Karpas-422 (cell line): ENCODE results near the gene RFNG. TPM values are rescaled to one million over a fixed set of nuclear protein-coding genes. Genes with fewer than 3 reads are reported as not detected.

Source experiments
- DNase-seq: peaks from one replicate; pipeline ENCODE4 v3.0.0-alpha.2; 2015
- H2AFZ ChIP-seq: fragments of 200-600 bp; sonication (generic); 2 replicates; pipeline ENCODE4 v1.6.1; 2014; ENCODE audit warnings: antibody characterized with exemption, low read length, mixed read lengths
- H3K27ac ChIP-seq: fragments of 200-600 bp; sonication (generic); 2 replicates; pipeline ENCODE4 v1.5.1; 2014; ENCODE audit warnings: mild to moderate bottlenecking, low read length, moderate library complexity
- H3K27me3 ChIP-seq: fragments of 200-600 bp; sonication (generic); 2 replicates; pipeline ENCODE4 v1.6.1; 2014; ENCODE audit warnings: low read length, mixed read lengths
- H3K36me3 ChIP-seq: fragments of 200-600 bp; sonication (generic); 2 replicates; pipeline ENCODE4 v1.6.1; 2014; ENCODE audit warnings: low read length, mixed read lengths; ENCODE audit not compliant: insufficient read depth
- H3K4me1 ChIP-seq: fragments of 200-600 bp; sonication (generic); 2 replicates; pipeline ENCODE4 v1.6.1; 2014; ENCODE audit warnings: mild to moderate bottlenecking, low read length, mixed read lengths
- H3K4me2 ChIP-seq: fragments of 200-600 bp; sonication (generic); 2 replicates; pipeline ENCODE4 v1.6.1; 2014; ENCODE audit warnings: low read length, low read depth, mild to moderate bottlenecking; ENCODE audit not compliant: poor library complexity, severe bottlenecking
- H3K4me3 ChIP-seq: fragments of 200-600 bp; sonication (generic); 2 replicates; pipeline ENCODE4 v1.5.1; 2014; ENCODE audit warnings: mild to moderate bottlenecking, antibody characterized with exemption, low read length, mixed read lengths
- H3K79me2 ChIP-seq: fragments of 200-600 bp; sonication (generic); 2 replicates; pipeline ENCODE4 v1.6.1; 2014; ENCODE audit warnings: mild to moderate bottlenecking, low read length, mixed read lengths
- H3K9ac ChIP-seq: fragments of 200-600 bp; sonication (generic); 2 replicates; pipeline ENCODE4 v1.6.0; 2014; ENCODE audit warnings: low read length
- H3K9me2 ChIP-seq: fragments of 200-600 bp; sonication (generic), shearing (Covaris generic); replicated peaks from 2 replicates; pipeline ENCODE4 v1.6.0; 2014; ENCODE audit warnings: mild to moderate bottlenecking, low read length, moderate library complexity; ENCODE audit not compliant: insufficient read depth
- H3K9me3 ChIP-seq: fragments of 300-700, 200-600 bp; sonication (generic); 2 replicates; pipeline ENCODE4 v1.6.1; 2014; ENCODE audit warnings: low read length, mixed read lengths
- H4K20me1 ChIP-seq: fragments of 200-600 bp; sonication (generic); 2 replicates; pipeline ENCODE4 v1.6.1; 2014; ENCODE audit warnings: mild to moderate bottlenecking, antibody characterized with exemption, low read length, low read depth; ENCODE audit not compliant: insufficient read depth
- total RNA-seq: library from RNA; depleted of rRNA; stranded (reverse); fragments of >200 nt; shearing (Covaris generic); gene quantifications from 2 replicates; pipeline ENCODE4 v1.2.3, GENCODE V29; 2014; ENCODE audit warnings: low replicate concordance

The RFNG gene
- total RNA-seq, 1 experiment from 2014 or later = 16.5 TPM

DNA sequence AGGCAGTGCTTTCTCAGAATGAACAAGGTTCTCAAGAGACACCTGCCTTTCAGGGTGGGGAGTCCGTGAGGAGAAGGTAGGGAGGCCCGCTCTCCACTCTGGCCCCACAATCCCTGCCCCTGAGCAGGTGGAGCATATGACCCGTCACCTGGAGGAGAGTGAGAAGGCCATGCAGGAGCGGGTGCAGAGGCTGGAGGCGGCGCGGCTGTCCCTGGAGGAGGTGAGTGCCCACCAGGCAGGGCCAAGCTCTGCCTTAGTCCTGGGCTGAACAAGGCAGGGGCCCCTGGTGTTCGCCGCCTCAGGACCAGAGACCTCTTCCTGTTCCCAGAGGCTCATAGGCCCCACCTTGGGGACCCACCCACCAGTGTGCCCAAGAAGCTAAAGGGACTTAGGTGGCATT, 22.6 kb downstream of the RFNG start:
- no peak for DNase-seq
- no peaks in the 10 kb centered on the region for H3K9me3 ChIP-seq
- H3K27me3 ChIP-seq = no peaks in the 10 kb centered on the region
- no peaks in the 10 kb centered on the region for H4K20me1 ChIP-seq
- H2AFZ ChIP-seq = no peak overlapping the region
- no peaks in the 10 kb centered on the region for H3K36me3 ChIP-seq
- no peak overlapping the region for H3K27ac ChIP-seq
- H3K9ac ChIP-seq = no peak overlapping the region
- no peak overlapping the region for H3K4me3 ChIP-seq
- peaks cover 17% of the 10 kb centered on the region for H3K4me1 ChIP-seq
- no peak overlapping the region for H3K4me2 ChIP-seq
- H3K9me2 ChIP-seq = no peaks in the 10 kb centered on the region
- H3K79me2 ChIP-seq = peaks cover 5% of the 10 kb centered on the region; the same call in 1 of the 2 replicates

DNA sequence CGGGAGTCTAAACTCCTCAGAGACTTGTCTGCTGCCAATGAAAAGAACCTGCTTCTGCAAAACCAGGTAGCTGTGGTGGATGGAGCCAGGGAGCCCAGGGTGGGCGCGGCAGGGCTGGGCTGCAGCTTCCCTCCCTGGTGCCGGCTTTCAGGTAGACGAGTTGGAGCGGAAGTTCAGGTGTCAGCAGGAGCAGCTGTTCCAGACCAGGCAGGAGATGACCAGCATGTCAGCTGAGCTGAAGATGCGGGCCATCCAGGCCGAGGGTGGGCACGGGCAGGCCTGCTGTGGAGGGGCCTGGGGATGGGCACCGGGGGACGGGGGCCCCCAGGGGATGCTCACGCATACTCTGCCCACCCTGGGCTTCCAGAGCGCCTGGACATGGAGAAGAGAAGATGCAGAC, 23.4 kb downstream of the RFNG start:
- H3K4me3 ChIP-seq = no peak overlapping the region
- H3K9ac ChIP-seq = no peak overlapping the region
- H3K79me2 ChIP-seq = peaks cover 11% of the 10 kb centered on the region; the same call in 1 of the 2 replicates
- no peaks in the 10 kb centered on the region for H3K36me3 ChIP-seq
- H3K27ac ChIP-seq = no peak overlapping the region
- peaks cover 22% of the 10 kb centered on the region for H3K4me1 ChIP-seq
- H2AFZ ChIP-seq = no peak overlapping the region
- H3K9me2 ChIP-seq = no peaks in the 10 kb centered on the region
- no peaks in the 10 kb centered on the region for H4K20me1 ChIP-seq
- no peak for DNase-seq
- H3K4me2 ChIP-seq = no peak overlapping the region
- H3K27me3 ChIP-seq = no peaks in the 10 kb centered on the region
- no peaks in the 10 kb centered on the region for H3K9me3 ChIP-seq

DNA sequence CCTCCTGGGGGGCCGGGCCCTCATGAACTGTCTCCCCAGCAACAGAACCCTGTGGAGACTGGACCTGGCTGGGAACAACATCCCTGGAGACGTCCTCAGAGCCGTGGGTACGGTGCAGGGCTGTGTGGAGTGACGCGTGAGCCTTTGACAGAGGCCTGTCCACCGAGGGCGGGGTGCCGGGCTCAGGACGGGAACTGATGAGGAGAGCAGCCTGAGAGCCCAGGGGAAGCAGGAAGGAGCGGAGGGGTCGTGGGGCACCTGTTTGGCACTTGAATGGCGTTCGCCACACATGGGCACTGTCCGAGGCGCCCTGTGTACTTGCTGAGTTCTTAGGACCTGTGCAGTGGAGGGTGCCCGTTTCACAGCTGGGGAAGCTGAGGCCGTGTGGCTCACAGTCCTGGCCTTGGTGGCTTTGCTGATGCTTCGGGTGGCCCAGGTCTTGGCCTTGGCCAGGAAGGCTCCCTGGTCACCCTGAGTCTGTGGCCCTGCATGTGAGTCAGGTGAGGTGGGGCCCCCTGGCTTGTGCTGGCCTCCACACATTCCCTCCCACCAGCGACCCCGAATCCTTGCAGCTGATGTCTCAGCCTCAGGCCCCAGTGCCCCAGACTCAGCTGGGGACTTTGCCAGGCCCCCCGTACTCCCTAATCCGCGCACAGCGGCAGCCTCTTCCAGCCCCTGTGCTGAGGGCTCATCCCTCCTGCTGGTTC, 26.1 kb downstream of the RFNG start:
- no peaks in the 10 kb centered on the region for H3K9me3 ChIP-seq
- no peak overlapping the region for H3K27ac ChIP-seq
- H2AFZ ChIP-seq = no peak overlapping the region
- H3K4me2 ChIP-seq = no peak overlapping the region
- H3K36me3 ChIP-seq = no peaks in the 10 kb centered on the region
- DNase-seq = no peak
- H3K4me3 ChIP-seq = no peak overlapping the region
- no peak overlapping the region for H3K9ac ChIP-seq
- no peaks in the 10 kb centered on the region for H3K27me3 ChIP-seq
- H3K4me1 ChIP-seq = peaks cover 25% of the 10 kb centered on the region
- peaks cover 26% of the 10 kb centered on the region for H3K79me2 ChIP-seq
- no peaks in the 10 kb centered on the region for H4K20me1 ChIP-seq
- H3K9me2 ChIP-seq = no peaks in the 10 kb centered on the region

DNA sequence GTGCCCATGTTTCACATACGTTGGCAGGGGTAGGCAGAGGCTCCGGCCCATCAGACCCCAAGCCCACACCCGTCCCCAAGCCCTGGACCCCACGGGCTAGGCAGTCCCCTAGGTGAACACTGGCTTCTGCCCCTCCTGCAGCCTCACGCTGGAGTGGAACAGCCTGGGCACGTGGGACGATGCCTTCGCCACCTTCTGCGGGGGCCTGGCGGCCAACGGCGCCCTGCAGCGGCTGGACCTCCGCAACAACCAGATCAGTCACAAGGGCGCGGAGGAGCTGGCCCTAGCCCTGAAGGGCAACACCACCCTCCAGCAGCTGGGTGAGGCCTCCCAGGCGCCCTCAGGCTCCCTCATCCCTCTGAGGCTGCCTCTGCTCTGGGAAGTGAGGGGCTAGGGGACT, 26.8 kb downstream of the RFNG start:
- no peaks in the 10 kb centered on the region for H4K20me1 ChIP-seq
- no peaks in the 10 kb centered on the region for H3K36me3 ChIP-seq
- no peaks in the 10 kb centered on the region for H3K9me2 ChIP-seq
- no peaks in the 10 kb centered on the region for H3K27me3 ChIP-seq
- peaks cover 26% of the 10 kb centered on the region for H3K79me2 ChIP-seq
- H3K9ac ChIP-seq = no peak overlapping the region
- no peak overlapping the region for H3K27ac ChIP-seq
- H3K9me3 ChIP-seq = no peaks in the 10 kb centered on the region
- no peak overlapping the region for H3K4me3 ChIP-seq
- peaks cover 30% of the 10 kb centered on the region for H3K4me1 ChIP-seq
- no peak overlapping the region for H2AFZ ChIP-seq
- no peak overlapping the region for H3K4me2 ChIP-seq
- DNase-seq = no peak

DNA sequence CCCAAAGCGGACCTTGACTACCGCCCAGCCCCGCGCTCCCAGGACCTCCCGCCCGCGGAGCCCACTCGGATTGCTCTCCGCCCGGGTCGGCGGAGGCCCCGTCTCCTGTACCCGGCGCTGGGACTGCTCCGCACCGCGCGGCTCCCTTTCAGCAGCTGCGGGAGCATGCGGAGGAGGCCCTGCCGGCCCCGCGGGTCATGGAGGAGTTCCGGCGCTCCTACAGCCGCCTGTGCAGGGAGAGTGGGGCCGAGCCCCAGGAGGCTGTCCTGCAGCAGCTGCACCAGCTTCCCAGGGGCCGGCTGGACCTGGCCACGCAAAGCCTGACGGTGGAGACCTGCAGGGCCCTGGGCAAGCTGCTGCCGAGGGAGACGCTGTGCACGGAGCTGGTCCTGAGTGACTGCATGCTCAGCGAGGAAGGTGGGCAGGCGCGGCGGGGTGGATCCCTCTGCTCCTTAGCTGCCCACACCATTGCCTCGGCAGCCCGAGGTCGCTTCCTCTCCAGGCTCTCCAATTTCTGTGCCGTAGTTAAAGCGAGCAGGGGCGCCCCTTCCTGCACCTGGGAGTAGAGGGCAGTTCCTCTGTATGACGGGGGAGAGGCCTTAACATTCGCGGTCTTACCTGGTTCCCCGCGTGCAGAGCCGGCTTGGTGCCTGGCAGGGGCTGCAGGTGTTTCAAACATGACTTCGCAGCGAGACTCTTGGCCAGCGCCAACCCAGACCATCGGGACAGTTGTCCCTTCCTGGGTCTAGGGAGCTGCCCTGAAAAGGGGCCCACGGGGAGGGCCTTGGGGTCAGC, 28.0 kb downstream of the RFNG start:
- Histone ChIP-seq H3K4me2 (peak overlapping the region; percentile 96), H3K9ac (peak overlapping the region; percentile 96), H3K4me1 (peaks cover 30% of the 10 kb centered on the region), H2AFZ (peak overlapping the region; percentile 84), H4K20me1 (peaks cover 3% of the 10 kb centered on the region; the same call in 1 of the 2 replicates), H3K9me3 (no peaks in the 10 kb centered on the region), H3K79me2 (peaks cover 26% of the 10 kb centered on the region), H3K27me3 (no peaks in the 10 kb centered on the region), H3K4me3 (peak overlapping the region; percentile 98), H3K36me3 (no peaks in the 10 kb centered on the region), H3K27ac (0 out of 2 replicates have a peak overlapping the region, but pooled peaks have one; percentile 28), H3K9me2 (no peaks in the 10 kb centered on the region)
- DNase-seq = peak; percentile 79

DNA sequence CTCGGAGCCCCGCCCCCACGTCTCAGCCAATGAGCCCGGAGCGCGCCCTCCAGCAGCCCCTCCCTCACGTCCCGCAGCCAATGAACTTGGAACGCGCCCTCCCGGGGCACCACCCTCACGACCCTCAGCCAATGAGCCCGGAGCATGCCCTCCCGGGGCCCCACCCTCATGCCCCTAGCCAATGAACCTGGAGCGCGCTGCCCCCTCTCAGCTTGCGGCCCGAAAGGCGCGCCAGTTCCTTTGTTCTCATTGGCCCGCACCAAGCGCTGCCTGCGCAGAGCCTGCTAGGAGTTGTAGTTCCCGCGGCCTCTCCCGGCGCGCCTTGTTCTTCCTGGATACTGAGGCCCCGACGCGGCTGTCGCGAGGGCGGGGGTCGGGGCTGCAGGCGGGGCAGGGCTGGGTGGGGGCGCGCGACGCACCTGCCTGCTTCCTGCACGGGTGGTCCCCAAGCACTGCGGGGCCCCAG, 28.6 kb downstream of the RFNG start, which contains the start of gene LRRC45:
Gene LRRC45 (plus strand): TSS at position 325 of the 466 bp plus-strand sequence. CDS start 339 bp downstream, outside the sequence.
- Histone ChIP-seq H3K4me3 (peak within 1 kb of the TSS; percentile 98), H3K9me2 (no peaks in the 10 kb centered on the region), H4K20me1 (peaks cover 3% of the 10 kb centered on the region; the same call in 1 of the 2 replicates), H3K36me3 (no peaks in the 10 kb centered on the region), H3K4me1 (peaks cover 30% of the 10 kb centered on the region), H3K9ac (peak within 1 kb of the TSS; percentile 97), H3K27ac (peak within 1 kb of the TSS; percentile 61; the same call in 1 of the 2 replicates), H3K4me2 (peak within 1 kb of the TSS; percentile 96), H3K27me3 (no peaks in the 10 kb centered on the region), H3K79me2 (peaks cover 26% of the 10 kb centered on the region), H3K9me3 (no peaks in the 10 kb centered on the region), H2AFZ (peak within 1 kb of the TSS; percentile 84)
- DNase-seq = peak; percentile 100

DNA sequence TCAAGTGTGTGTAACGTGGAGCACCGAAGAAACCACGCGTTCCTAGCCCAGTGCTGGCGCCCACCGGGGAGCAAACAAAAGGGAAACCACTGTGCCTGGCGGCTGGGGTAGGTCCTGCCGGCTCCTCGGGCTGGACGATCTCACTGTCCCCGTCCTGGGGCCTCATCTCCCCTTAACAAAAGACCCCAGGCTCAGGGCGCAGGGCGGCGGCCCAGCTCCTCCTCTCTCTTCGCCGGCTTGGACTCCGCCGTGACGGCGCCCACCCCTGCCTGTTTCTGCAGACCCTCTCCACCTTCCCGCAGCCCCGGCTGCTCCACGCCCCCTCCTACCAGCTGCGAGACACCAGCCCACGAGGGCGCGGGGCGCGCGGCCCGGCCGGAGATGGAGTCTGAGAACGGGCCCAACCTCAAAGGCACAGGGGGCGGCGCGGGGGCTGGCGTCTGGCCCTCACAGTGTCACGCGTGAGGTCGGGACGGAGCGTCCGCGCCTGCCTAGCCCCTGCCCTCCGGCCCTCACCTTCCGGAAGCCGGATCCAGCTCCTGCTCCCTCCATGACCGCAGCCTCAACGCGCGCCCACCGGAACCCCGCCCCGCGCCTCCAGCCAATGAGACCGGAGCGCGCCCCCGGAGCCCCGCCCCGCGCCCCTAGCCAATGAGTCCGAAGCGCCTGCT, 29.2 kb downstream of the RFNG start, which contains the start of gene CENPX:
Gene CENPX (minus strand): TSS at position 569 of the 671 bp plus-strand sequence. CDS start 17 bp downstream, at position 552.
- peaks cover 30% of the 10 kb centered on the region for H3K4me1 ChIP-seq
- H3K27me3 ChIP-seq = no peaks in the 10 kb centered on the region
- H3K4me2 ChIP-seq = peak within 1 kb of the TSS; percentile 96
- peak within 1 kb of the TSS; percentile 84 for H2AFZ ChIP-seq
- peaks cover 26% of the 10 kb centered on the region for H3K79me2 ChIP-seq
- no peak for DNase-seq
- H3K9me2 ChIP-seq = no peaks in the 10 kb centered on the region
- H4K20me1 ChIP-seq = peaks cover 3% of the 10 kb centered on the region; the same call in 1 of the 2 replicates
- H3K9ac ChIP-seq = peak within 1 kb of the TSS; percentile 97
- H3K36me3 ChIP-seq = no peaks in the 10 kb centered on the region
- H3K27ac ChIP-seq = peak within 1 kb of the TSS; percentile 61
- H3K4me3 ChIP-seq = peak within 1 kb of the TSS; percentile 98
- H3K9me3 ChIP-seq = no peaks in the 10 kb centered on the region
